NCI-H1436 (cell line): Measurements from ENCODE around the gene PECR.
"Not testable (repeated sequence)": the region's sequence is repeated elsewhere in the genome, so short reads cannot be mapped to it uniquely, and the experiment has no call there.

ENCODE experiments used
- DNase-seq: peaks from one replicate; lab custom pipeline; 2025; lab: John Stamatoyannopoulos, UW

The PECR gene

DNA sequence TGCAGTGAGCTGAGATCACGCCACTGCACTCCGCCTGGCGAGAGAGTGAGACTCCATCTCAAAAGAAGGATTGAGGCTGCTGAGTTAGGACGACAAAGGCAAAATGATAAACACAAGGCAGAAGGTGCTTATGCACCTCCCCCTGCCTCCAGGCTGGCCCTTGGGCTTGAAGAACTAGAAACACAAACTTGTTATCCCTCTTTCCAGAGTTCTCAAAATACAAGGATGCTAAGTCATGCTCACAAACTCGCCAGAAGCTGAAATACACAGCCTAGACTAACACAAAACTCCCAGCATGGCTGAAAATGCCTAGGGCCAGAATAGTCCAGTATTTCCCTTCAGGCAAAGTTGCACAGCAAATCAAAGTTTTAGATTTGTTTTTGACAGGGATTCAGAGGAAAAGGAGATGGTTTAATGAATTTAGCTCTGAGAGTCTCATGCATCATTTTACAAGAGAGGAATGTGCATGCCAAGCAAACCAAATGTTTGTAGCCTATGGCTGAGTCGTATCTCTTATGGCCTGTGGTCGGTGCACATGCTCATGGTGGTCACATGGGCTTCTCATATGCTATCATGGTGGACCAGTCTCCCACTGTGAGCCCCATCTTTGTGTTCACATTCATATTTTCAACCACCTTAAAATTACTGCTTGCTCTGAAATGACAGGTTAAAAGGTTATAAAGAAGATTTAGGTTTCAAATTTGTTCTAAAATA, 52.0 kb downstream of the PECR start:
- DNase-seq, result no peak

DNA sequence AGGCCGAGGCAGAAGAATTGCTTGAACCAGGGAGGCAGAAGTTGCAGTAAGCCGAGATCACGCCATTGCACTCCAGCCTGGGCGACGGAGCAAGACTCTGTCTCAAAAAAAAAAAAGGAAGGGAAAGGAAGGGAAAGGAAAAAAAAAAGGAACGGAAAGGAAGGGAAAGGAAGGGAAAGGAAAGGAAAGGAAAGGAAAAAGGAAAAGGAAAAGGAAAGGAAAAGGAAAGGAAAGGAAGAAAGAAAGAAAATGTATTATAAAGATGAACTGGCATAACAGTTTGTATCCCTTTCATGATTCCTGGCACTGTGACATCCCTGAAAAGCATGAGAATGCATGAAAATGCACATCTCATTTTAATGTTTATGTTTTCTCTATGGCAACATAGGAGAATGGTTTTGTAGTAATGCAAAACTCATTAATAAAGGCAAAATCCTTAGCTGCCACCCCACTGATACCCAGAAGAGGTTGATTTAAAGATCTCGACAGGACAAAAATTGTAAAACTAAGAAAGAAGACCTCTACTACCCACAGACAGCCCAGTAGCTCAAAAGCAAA, 56.8 kb downstream of the PECR start:
- DNase-seq, result no peak

DNA sequence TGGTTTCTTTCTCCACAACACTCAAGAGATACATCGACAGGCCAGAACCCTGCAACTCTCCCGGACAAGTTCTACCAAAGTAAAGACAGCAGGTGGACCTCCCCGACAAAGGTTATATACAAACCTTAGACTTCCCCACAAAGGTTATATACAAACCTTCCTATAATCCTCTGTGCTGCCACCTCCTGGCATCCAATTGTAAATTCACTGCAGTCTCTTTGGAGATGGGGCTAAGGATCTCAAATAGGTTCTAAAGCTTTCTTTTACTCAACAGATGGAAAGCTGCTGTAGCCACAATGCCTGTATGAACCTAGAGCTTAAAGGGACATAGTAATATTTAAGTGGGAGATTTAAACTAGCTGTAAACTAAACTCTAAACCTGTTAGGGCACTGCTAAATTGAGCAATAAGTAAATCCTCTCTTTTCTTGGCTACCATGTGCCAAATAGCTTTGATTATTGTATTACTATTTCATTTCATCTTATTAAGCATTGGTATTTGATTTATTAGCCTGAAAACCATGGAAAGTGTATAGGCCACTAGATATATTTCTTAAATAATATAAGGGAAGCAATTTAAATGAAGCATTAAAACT, 58.5 kb downstream of the PECR start:
- peak; percentile 26 for DNase-seq

DNA sequence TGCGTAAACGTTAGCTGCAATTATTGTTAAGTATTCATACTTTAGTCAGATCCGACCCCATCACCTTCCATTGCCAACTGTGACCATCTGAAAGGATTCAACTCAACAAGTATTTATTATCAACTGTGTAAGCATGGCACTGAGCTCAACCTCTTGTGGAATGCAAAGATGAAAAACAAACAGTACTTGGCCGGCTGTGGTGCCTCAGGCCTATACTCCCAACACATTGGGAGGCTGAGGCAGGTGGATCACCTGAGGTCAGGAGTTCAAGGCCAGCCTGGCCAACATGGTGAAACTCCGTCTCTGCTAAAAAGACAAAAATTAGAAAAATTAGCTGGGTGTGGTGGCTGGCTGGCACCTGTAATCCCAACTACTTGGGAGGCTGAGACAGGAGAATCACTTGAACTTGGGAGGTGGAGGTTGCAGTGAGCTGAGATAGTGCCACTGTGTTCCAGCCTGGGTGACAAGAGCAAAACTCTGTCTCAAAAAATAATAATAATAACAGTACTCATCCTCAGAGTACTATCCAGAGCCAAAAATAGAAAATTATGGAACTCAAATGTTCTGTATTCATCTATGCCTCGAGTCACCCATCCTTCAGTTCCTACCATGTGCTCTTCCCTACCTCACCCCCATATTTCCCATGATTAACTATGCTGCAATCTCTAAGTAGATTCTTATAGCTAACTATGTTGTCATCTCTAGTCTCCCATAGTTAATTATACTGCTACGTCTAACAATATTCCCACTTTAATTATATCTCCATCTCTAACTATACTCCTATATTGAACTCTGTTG, 59.6 kb downstream of the PECR start:
- DNase-seq, result no peak

DNA sequence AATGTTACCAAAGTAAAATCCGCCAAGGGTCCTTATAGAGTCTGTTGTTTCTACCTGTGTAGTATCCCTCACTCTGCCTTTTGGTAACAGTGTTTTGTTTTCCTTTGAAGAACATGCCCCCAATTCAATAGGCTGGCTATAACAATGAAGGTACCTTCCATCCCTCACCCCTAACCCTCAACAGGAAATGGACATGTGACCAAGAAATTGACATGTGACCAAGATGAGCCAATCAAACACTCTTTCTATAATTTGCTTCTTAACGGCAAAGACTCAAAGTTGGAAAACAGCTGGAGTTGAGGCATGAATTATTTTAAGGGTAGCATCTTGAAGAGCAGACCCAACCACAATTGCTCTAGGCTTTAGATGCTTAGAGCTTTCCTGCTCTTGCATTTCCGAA, 62.9 kb downstream of the PECR start:
- no peak for DNase-seq

DNA sequence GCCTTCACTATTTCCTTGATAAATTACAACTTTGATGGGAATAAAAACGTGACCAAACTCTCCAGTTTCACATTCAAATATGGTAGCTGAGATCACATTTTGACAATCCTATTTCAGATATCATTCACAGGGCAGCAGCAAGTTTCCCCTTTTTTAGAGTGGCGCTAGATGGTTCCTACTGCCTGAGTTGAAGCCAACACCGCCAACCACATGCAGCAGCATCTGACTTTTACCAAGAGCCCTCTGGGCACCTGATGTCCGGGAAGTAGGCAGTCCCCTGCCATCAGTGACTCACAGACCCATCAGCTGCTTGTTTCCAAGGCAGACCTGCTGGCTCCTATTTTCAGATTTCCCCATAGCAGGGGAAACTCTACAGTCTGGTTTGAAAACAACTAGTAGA, 64.2 kb downstream of the PECR start:
- DNase-seq, result no peak

DNA sequence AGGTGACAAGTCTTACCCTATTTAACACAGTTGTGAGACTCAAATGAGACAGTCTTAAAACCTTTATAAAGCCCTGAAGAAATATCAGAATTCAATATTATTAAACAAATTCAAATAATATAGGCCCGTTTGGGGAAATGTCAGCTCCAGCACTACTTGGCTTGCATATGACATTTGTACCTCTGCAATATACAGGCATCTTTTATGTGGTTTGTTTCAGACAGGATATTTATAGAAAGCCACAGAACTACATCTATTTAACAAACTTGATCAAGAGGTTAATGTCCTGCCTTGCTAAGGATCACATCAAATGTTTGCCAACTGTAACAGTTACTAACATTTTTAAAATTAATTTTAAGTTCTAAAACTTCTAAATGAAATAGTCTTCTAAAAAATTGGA, 65.0 kb downstream of the PECR start:
- no peak for DNase-seq

DNA sequence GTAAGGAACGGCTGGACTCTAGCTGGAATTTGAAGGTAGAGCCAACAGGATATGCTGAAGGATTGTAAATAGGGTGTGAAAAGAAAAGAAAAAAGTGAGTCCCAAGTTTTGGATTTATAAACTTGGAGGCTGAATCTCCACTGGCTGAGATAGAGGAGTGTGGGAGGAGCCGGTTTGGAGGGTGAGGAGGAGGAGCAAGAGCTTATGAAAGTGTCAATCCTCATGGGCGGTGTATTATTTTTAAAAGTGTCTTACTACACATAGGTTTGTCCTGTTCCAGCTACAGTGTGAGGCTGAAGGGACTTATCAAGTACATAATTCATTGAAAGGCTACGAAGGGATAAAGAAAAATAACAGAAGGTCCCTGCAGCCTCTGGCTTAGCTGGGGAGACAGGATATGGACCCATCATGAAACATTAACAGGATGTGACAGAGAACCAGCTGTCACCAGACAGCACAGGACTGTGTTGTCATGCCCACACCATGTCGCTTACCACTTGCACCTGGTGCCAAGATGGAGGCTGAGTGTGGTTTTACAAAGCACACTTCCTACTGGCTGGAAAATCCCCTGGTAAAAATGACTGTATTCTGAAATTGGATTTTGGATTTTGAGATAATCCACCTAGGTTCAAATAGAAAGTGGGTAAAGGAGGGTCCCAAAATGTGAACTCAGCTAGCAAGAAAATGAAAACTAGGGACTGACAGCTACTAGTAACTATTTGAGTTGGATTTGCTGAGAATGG, 65.7 kb downstream of the PECR start:
- no peak for DNase-seq

DNA sequence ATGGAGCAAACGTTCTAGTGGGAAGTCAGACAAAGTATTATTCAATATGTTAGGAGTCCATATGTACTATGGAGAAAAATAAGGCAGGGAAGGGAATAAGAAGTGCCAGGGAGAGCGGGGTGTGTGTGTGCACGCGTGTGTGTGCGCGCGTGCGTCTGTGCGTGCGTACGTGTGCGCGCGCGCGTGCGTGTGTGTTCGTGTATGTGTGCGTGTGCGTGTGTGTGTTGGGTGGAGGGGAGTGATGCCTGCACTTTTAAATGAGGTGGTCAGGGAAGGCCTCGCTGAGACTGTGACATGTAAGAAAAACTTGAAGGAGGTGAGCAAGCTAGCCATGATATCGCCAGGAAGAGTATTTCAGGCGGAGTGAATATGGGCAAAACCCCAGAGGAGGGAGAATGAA, 66.6 kb downstream of the PECR start:
- no peak for DNase-seq

DNA sequence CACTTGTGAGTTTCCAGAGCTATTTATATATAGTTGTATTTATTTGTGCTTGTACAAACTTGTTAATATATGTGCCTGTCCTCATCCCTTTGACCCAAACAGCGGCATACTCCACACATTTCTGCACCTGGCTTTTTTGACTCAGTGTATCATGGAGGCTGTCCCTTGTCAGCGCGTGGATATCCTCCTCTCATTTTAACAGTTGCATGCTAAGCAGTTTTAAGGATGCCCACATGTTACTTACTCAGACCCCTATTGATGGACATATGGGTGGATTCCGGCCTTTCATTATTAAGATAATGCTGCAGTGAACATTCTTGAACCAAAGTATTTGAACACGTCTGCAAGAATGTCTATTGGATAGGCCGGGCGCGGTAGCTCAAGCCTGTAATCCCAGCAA, 67.6 kb downstream of the PECR start:
- no peak for DNase-seq

DNA sequence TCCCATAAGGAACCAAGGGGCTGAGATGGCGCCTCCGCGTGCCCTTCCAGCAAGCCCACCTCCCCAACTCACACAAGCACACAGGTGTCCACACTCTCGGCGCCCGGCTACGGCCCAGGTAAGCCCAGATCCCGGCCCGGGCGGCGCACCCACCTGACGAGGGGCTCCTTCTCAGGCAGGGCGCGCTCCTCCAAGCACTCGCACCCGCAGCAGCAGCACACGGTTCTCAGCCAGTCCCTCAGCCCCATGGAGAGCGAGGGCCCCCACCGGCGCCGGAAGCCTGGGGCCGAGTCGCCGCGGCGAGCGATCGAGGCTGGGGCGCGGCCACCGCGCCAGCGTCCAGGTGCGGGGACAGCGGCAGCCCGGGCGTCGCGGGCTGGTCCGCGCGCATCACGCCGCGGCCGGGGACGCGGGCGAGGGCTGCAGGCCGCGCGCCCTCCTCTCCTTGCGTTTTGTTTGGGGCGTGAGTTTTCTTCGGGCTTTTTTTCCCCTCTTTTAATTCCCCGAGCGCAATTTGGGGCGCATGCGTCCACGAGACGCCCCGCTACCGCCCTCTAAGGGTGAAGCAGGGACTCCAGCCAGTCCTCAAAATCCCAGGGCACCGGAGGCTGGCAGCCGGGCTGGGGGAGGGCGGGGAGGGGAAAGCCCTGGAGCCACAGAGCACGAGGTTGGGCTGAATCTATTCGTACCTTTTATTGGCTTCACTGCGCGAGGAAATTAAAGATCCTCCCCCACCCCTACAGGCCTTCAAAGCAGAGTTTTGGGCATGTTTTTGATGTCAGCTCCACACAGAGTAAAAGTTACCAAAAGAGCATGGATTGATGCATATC, 68.3 kb downstream of the PECR start, which contains the start of gene MREG:
Gene MREG (minus strand): TSS at position 472 of the 830 bp plus-strand sequence. CDS start 224 bp downstream, at position 248.
- peak; percentile 88 for DNase-seq

DNA sequence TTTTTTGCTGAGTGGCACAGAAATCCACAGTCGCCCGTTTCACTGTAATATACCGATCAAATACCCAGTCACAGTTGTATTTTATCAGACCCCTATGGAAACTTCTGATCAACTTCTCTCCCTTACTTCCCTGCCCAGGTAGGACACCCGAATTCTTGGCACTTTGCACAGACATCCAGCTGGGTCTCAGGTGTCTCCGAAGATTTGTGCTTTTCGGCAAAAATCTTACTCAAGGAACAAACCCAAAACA, 68.9 kb downstream of the PECR start:
- no peak for DNase-seq

DNA sequence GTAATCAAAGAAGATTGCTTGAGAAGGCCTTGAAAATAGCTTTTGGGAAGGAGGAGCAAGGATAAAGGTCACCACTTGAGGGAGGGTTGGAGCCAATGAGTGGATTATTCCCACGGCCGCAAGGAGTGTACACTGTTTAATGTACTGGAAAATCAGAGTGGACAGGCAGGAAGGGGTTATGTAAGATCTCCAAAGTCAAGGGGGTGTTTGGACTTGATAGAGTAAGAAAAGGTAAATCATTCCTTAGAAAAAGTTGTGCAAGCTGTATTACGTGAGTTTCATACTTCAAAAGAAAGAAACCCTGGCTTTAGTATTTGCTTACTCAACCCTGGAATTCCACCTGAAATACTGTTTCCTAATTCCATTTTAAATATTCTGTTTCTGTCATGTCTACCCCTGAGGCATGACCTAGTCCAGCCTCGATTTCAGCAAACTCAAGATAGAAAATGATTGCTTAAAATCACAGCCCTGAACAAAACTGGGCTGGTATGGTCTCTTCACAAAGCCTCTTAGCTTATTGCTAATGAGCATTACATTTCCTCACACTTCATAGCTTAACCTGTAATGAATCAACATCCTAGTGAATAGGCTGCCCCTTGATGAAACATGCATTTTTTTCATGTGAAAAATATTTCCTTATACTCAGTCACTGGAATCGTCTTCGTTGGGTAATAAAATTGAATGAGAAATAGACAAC, 69.3 kb downstream of the PECR start:
- no peak for DNase-seq

DNA sequence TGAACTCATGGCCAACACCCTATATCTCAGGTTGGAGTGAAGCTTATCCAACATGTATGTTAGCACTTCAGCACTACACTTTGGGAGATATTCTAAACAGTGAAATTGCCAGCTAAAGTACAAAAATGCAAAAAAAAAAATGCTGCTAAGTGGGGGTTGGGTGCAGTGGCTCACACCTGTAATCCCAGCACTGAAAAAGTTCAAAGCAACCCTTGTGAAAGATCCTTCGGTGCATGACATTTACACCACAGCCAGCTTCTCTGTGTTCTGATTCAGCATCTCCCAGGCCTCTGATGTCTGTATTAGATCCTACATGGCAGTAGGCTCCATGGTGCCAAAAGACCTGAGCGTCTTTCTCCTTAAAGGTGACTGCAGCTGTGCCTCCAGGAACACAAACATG, 72.4 kb downstream of the PECR start:
- not testable (repeated sequence) for DNase-seq

DNA sequence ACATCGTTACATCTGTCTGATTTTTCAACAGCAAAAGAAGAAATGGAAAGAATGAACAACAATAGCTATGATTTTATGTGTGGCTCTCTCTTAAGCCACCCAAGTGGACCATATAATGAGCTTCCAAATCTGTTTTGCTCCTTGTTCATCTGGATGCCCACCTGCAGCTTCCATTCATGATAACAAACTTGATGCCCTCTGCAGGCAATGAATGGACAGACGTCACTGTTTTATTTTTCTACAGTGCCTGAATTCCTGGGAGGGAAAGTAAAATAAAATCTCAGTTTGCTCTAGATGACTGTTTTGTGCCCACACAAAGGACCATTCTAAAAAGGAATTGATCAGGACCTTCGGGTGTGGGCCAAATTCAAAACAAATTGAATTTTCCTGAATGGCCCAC, 73.2 kb downstream of the PECR start:
- no peak for DNase-seq

DNA sequence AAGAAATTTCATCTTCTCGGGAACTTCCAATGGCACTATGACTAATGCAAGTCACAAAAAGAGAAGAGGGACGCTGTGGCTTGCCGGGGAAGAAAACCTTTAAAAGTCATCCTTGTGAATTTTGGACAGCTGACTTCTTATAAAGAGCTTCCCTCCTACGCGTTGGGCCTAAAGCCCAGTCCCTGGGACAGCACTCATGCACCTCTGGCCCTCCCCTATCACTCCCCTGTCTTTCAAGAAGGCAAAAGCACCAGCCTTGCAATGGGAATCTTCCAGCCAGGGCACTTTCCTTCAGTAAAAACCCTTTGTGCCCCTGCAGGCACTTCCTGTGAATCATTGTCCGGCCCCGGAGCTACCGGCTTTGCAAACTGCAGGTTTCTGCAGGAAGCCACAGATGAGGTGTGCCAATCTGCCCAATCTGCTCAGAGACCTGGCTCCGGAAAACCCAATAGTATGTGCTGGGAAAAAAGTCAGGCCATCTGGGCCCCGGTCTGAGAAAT, 75.4 kb downstream of the PECR start:
- DNase-seq, result no peak

DNA sequence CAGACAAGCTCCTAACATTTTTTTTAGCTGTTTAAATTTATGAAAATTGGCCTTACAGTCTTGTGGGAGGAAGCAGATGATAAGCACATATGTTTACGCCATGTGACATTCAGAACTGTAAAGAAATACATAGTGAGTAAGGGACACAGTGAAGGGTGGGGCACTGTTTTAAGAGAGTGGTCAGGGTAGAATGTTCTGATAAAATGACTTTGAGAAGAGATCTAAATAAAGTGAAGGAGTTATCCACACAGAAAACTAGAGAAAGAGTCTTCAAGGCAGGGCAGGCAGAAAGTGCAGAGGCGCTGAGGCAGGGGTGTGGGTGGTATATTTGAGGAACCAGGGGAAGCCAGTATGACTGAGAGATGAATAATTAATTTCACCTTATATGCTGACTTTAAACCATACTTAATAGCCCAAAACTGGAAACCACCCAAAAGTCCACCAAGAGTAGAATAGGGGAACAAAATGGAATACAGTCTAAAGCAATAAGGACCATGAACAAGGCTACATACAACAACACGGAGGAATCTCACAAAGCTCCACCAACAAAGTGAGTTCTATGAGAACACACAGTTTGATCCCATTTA, 76.8 kb downstream of the PECR start:
- DNase-seq, result no peak

DNA sequence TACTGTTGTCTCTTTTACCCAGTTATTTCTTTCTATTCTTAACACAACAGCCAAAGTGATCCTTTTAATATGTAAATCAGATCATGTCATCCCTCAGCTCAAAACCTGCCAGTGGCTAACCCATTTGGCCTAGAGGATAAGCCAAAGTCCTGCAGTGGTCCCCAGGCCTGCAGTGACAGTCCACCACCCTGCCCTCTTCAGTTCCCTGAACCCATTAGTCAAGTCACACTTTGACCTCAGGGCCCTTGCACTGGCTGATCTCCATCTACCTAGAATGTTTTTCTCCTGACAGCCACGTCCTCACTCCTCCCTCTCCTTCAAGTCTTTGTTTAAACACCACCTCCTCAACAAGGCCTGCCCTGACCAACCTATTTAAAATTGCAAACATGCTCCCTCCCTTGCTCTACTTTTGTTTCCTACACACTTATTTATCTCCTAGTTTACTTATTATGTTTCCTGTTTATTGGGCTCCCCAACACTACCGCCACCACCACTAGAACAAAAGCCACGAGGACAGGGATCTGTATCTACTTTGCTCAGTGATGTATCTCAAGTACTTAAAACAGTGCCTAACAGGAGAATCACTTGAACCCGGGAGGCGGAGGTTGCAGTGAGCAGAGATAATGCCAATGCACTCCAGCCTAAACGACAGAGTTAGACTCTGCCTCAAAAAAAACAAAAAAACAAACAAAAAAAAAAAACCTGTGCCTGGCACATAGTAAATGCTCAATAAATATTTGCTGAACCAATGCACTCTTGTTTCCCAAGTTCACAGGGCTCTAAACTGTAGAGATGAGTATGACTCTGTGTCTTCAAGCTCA, 77.5 kb downstream of the PECR start:
- no peak for DNase-seq

DNA sequence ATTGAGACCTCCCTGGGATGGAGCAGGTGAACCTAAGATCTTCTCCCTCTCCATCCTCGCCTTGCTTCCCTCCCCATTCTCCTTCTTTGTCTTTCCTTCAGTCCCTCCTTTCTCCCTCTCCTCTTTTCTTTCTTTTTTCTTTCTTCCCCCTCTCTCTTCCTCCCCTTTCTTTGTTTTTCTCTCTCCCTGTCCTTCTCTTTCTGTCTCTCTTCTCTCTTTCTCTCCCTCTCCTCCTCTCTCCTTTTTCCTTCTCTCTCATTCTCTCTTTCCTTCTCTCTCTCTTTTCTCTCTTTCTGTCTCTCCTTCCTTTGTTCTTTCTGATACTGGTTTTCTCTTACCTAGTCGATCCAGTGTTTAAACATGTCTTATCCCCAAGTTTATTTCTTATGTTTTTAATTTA, 78.9 kb downstream of the PECR start:
- DNase-seq, result no peak
